ENCODE data around the gene SS18L1. TPM values are rescaled to one million over a fixed set of nuclear protein-coding genes. Genes with fewer than 3 reads are reported as not detected.

Gene SS18L1
- total and polyA plus RNA-seq, 10 of the 15 experiments (the other 5 are each of a cell fraction or from before 2014, with no cell fraction given), result 1.8 to 20.0 (median 6.6) TPM

DNA sequence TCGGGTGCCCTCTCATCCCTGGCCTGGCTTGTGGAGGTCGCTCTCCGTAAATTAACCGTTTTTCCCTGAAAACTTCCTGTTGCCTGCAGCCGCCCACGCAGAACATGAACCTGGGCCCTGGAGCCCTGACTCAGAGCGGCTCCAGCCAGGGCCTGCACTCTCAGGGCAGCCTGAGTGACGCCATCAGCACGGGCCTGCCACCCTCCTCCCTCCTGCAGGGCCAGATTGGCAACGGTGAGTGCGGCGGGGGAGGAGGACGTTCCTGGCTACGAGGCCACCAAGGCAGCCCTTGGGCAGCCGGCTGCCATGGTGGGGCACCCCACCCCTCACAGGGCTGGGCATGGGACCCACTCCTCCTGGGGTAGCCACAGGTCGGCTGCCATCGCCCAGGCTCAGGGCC lies 17.8 kb downstream of the SS18L1 start (continued):
- TF ChIP-seq POLR2AphosphoS5 (IDR thresholded peaks at IDR 0.05; ENCODE audit: low read length) (no peak), SREBF2 (IDR thresholded peaks at IDR 0.05; ENCODE audit: low read length) (no peak), BRCA1 (IDR thresholded peaks at IDR 0.05; ENCODE audit: low read depth, low read length) (no peak), EED (IDR thresholded peaks at IDR 0.05; ENCODE audit: low read depth) (no peak), STAT3 (IDR thresholded peaks at IDR 0.05; ENCODE audit: low read depth, low read length) (no peak), PML (IDR thresholded peaks at IDR 0.05; ENCODE audit: low read length) (no peak)
- TF ChIP-seq, protein P1, sequence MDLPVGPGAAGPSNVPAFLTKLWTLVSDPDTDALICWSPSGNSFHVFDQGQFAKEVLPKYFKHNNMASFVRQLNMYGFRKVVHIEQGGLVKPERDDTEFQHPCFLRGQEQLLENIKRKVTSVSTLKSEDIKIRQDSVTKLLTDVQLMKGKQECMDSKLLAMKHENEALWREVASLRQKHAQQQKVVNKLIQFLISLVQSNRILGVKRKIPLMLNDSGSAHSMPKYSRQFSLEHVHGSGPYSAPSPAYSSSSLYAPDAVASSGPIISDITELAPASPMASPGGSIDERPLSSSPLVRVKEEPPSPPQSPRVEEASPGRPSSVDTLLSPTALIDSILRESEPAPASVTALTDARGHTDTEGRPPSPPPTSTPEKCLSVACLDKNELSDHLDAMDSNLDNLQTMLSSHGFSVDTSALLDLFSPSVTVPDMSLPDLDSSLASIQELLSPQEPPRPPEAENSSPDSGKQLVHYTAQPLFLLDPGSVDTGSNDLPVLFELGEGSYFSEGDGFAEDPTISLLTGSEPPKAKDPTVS (IDR thresholded peaks at IDR 0.05; ENCODE audit: low read depth, low read length), result no peak

DNA sequence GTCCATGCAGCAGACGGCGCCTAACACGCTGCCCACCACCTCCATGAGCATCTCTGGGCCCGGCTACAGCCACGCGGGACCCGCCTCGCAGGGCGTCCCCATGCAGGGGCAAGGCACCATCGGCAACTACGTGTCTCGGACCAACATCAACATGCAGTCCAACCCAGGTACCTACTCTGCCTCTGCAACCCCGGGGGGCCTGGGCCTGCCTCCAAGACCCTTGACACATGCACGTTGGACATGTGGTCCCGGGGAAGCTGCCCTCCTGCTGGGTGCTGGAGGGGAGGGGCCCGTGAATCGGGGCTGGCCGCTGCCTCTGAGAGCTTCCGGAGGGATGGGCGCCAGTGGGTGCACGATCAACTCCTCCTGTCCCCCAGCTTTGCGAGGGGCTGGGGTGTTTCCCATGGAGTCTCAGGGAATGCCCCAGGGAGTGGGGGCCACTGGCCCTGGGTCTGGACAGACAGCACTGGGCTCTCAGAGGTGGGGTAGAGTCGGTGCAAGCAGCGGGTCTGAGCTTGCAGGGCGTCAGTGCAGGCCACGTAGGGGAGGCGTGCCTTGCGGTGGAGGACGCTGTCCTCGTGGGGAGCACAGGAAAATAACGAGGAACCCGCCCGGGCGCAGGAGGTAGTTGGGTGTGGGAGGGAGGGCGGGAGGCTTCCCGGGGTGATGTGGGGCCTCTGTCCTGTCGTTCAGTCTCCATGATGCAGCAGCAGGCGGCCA lies 19.4 kb downstream of the SS18L1 start:
- ChIA-PET CTCF (no interaction called here), POLR2A (no interaction called here), SMC1A (ENCODE audit: uncharacterized antibody, unreplicated experiment) (no interaction called here), RAD21 (ENCODE audit: unreplicated experiment) (no interaction called here)
- DNase-seq (ENCODE audit: low read depth, low spot score) (no peak), ATAC-seq (no peak), FAIRE-seq (no peak)
- Histone ChIP-seq H3K79me2 (ENCODE audit: control insufficient read depth, insufficient read depth, low read length) (no peaks in the 10 kb centered on the region), H4K20me1 (ENCODE audit: control insufficient read depth, insufficient read depth) (no peaks in the 10 kb centered on the region), H3K9ac (ENCODE audit: control insufficient read depth, insufficient read depth, low read length) (no peak overlapping the region), H3K4me2 (ENCODE audit: control insufficient read depth, insufficient read depth) (no peak overlapping the region), H3K27me3 (replicated peaks in 1 of 2; ENCODE audit: control insufficient read depth in 2 of 2, insufficient read depth in 2 of 2, low read length in 1 of 2) (no peaks in the 10 kb centered on the region), H3K36me3 (ENCODE audit: control insufficient read depth in 2 of 2, insufficient read depth in 2 of 2, low read length in 1 of 2) (peaks cover 14 to 47% of the 10 kb centered on the region in 2 experiments; a peak in 3 of 4 replicates), H3K27ac (ENCODE audit: control insufficient read depth, insufficient read depth) (no peak overlapping the region), H3K4me3 (no peak overlapping the region), H3K9me3 (replicated peaks; ENCODE audit: control insufficient read depth, insufficient read depth, low read length) (no peaks in the 10 kb centered on the region), H2AFZ (ENCODE audit: control insufficient read depth, low read depth, low read length) (no peak overlapping the region), H3K4me1 (ENCODE audit: control insufficient read depth, insufficient read depth, low read length) (peaks cover 9% of the 10 kb centered on the region)
- in situ Hi-C loops (cut with MboI) (no loop called here), intact Hi-C loops (cut with micrococcal nuclease; ENCODE audit: unreplicated experiment) (no loop called here)
- BruUV-seq (replicated peaks), result no TSS peak
- TF ChIP-seq ASH2L (IDR thresholded peaks at IDR 0.05; ENCODE audit: borderline replicate concordance, low read depth) (no peak), RFX5 (IDR thresholded peaks at IDR 0.05; ENCODE audit: low read depth, low read length) (no peak), MEF2B (IDR thresholded peaks at IDR 0.05; ENCODE audit: partially characterized antibody, poor library complexity, severe bottlenecking) (no peak), EED (IDR thresholded peaks at IDR 0.05; ENCODE audit: low read depth) (no peak), POLR2A (IDR thresholded peaks at IDR 0.05; ENCODE audit: low read depth, low read length) (0 out of 2 replicates have a peak, but pooled peaks have one; percentile 27)
- TF ChIP-seq, protein P2, sequence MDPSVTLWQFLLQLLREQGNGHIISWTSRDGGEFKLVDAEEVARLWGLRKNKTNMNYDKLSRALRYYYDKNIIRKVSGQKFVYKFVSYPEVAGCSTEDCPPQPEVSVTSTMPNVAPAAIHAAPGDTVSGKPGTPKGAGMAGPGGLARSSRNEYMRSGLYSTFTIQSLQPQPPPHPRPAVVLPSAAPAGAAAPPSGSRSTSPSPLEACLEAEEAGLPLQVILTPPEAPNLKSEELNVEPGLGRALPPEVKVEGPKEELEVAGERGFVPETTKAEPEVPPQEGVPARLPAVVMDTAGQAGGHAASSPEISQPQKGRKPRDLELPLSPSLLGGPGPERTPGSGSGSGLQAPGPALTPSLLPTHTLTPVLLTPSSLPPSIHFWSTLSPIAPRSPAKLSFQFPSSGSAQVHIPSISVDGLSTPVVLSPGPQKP (IDR thresholded peaks at IDR 0.05; ENCODE audit: low read depth, low read length), result no peak
- TF ChIP-seq, protein P3, sequence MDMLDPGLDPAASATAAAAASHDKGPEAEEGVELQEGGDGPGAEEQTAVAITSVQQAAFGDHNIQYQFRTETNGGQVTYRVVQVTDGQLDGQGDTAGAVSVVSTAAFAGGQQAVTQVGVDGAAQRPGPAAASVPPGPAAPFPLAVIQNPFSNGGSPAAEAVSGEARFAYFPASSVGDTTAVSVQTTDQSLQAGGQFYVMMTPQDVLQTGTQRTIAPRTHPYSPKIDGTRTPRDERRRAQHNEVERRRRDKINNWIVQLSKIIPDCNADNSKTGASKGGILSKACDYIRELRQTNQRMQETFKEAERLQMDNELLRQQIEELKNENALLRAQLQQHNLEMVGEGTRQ (IDR thresholded peaks at IDR 0.05; ENCODE audit: borderline replicate concordance, low read depth, low read length), result no peak
- TF ChIP-seq, protein P4, sequence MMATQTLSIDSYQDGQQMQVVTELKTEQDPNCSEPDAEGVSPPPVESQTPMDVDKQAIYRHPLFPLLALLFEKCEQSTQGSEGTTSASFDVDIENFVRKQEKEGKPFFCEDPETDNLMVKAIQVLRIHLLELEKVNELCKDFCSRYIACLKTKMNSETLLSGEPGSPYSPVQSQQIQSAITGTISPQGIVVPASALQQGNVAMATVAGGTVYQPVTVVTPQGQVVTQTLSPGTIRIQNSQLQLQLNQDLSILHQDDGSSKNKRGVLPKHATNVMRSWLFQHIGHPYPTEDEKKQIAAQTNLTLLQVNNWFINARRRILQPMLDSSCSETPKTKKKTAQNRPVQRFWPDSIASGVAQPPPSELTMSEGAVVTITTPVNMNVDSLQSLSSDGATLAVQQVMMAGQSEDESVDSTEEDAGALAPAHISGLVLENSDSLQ (IDR thresholded peaks at IDR 0.05), result no peak
- WGBS (ENCODE audit: insufficient coverage, insufficient replicate concordance, low lambda C conversion rate, missing lambda C conversion rate), result 97% methylated on average over 17 of the region's 38 CpGs
